Measurements from ENCODE around the gene SEC61A2.
"Not testable (repeated sequence)": the region's sequence is repeated elsewhere in the genome, so short reads cannot be mapped to it uniquely, and the experiment has no call there.

Gene SEC61A2

DNA sequence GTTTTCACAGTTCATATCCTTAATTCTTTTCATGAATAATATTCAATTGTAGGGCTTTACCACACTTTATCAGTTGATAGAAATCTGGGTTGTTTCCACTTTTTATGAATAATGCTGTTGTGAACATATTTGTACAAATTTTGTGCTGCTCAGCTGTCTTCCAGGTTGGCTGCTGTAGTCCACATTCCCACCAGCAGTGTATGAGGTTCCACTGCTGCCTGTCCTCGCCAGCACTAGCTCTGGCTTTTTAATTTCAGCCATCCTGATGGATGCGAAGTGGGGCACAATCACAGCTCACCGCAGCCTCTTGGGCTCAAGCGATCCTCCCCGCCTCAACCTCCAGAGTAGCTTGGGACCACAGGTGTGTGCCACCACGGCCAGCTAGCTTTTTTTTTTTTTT is 33.5 kb downstream of the SEC61A2 start:
- DNase-seq, result no peak

DNA sequence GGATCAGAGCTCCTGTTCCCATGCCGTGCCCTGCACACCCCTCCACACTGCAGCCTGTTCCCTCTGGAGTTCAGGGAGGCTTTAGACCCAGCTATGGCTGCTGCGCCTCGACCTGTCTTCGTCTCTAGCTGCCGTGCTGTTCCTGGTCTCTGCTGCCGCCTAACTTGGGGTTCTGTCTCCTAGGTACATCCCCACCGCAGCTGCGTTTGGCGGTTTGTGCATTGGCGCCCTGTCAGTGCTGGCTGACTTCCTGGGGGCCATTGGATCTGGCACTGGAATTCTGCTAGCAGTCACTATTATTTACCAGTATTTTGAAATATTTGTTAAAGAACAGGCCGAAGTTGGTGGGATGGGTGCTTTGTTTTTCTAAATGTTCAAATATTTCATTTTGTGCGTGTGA is 34.6 kb downstream of the SEC61A2 start:
- DNase-seq, result no peak

DNA sequence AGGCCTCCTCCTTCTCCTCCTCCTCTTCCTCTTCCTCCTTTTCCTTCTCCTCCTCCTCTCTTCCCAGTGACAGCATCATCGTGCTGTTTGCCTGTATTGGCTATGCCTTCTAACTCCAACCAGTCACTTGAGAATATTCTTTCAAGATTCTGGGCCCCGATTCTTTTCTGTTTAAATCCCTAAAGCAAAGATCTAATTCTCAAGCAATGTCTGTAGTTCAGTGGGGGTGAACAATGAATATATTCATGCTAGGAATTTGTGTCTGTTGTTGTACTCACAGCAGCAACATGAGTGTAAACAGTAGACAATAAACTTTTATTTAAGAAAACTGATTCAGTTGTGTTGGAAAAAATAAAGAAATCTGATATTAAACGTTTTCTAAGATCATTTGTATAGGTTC is 35.6 kb downstream of the SEC61A2 start:
- DNase-seq, result no peak

GRCh38 chr10:12165999-12166775 is 36.7 kb downstream of the SEC61A2 start:
- DNase-seq, result no peak

DNA sequence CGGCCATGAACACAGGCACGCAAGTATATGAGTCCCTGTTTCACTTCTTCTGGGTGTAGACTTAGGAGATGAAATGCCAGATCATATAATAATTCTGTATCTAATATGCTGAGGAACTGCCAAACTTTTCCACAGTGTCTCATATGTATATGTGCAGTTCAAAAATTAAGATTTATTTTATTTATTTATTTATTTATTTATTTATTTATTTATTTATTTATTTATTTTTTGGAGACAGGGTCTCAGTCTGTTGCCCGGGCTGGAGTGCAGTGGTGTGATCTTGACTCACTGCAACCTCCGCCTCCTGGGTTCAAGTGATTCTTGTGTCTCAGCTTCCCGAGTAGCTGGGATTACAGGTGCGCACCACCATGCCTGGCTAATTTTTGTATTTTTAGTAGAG is 42.0 kb downstream of the SEC61A2 start:
- not testable (repeated sequence) for DNase-seq

- DNase-seq, result no peak
Measured at GRCh38 chr10:12177642-12178041, 48.2 kb downstream of the SEC61A2 start.

- DNase-seq, result no peak
Measured at GRCh38 chr10:12179606-12180170, 50.2 kb downstream of the SEC61A2 start.

DNA sequence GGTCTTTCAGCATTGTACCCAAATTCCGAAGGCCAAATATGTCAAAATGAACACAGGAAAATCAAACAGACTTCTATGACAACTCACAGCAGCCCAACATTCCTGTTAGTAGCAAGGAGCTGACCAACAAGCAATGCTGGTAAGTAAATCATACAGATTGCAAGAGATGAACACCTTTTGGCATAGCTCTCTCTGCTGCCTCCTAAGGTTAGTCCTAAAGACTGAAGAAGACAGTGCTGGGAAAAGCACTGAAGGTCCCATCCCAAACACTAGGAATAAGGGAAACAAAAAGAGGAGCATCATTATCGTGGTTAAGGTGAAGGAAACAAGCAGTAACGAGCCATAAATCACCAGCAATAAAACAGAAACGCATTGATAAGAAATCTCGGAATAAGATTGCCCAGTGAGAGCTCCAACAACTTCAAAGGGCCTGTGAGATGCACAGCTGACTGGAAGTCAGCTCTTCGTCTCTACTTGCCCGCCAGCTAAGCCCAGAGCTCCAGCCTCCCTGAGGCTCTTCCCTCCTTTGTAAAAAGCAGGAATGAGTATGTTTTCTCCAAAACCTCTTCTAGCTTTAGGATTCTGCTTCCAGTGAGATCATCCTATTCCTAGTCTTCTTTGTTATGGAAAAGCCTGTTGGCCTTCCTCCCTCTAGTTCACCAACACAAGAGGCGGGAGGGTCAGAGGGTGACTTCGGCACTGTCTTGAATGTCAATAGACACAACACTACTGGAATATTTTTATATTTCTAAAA is 50.9 kb downstream of the SEC61A2 start:
- no peak for DNase-seq

DNA sequence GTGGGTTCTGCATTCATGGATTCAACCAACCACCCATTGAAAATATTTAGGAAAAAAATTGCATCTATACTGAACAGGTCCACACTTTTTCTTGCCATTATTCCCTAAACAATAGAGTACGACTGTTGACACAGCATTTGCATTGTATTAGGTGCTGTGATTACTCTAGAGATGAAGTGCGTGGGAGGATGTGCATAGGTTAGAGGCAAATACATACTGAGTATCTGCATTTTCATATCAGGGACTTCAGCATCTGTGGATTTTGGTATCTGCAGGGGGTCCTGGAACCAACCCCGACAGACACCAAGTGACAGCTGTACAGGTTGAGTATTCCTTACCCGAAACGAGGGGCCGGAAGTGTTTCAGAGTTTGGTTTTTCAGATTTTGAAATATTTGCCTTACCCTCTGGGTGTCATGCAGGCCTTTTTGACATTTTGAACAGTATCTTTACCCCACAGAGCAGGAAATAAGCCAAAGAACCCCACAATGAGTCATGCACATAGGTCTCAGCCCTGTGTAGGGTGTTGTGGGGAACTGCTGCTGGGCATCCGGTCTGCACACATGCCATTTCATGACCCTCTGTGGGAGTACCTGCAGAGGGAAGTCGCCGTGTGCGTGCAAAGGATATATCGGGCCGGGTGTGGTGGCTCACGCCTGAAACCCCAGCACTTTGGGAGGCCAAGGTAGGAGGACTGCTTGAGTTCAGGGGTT is 51.7 kb downstream of the SEC61A2 start:
- DNase-seq, result peak; percentile 82

DNA sequence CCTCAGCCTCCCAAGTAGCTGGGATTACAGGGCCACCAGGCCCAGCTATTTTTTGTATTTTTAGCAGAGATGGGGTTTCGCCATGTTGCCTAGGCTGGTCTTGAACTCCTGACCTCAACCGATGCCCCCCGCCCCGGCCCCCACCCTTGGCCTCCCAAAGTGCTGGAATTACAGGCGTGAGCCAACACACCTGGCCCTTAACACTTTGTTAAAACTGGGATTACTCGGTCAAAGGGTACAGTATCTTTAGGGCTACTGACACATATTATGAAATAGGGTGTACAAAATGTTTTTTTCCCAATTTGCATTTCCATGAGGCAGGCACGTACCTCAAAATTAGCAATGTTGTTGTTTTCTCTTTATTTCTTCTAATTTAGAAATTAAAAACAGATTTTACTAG is 54.7 kb downstream of the SEC61A2 start:
- no peak for DNase-seq

- no peak for DNase-seq
Measured at GRCh38 chr10:12186323-12186722, 56.8 kb downstream of the SEC61A2 start.

GRCh38 chr10:12187321-12187905 is 57.9 kb downstream of the SEC61A2 start:
- DNase-seq, result no peak

DNA sequence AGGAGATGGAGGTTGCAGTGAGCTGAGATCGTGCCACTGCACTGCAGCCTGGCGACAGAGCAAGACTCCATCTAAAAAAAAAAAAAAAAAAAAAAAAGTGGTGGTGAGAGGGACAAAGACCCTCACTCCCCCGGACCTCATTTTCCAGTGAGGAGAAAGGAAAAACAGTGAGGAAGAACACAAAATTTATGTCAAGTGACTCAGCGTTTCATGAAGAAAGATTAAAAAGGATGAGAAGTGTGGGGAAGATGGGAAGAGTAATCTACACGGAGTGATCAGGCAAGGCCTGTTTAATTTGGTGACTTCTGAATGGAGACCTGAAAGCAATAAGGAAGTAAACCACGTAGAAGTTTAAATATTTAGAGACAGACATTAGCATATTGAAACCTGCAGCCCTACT is 59.2 kb downstream of the SEC61A2 start:
- no peak for DNase-seq

DNA sequence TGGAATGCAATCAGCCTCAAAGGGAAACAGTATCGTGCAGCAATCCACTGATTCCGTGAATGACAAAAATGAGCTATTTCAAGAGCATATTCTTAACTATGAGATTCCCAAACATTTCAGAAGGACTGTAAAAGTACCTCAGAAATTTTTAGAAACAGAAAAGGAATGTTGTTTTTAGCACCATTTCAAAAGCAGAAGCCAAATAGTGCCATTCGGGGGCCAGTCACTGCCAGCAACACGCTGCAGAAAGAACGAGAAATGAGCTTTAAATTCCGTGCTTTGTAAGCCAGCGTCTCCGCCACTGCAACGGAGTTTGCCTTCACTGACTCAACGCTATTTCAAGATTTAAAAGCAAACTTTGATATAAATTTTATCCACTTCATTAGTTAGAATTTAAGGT is 59.9 kb downstream of the SEC61A2 start:
- no peak for DNase-seq

- no peak for DNase-seq
Measured at GRCh38 chr10:12191715-12192114, 62.2 kb downstream of the SEC61A2 start.

GRCh38 chr10:12193193-12193592 is 63.7 kb downstream of the SEC61A2 start:
- no peak for DNase-seq

GRCh38 chr10:12194752-12195271 is 65.3 kb downstream of the SEC61A2 start:
- DNase-seq, result peak; percentile 73

- DNase-seq, result no peak
Measured at GRCh38 chr10:12195281-12195602, 65.8 kb downstream of the SEC61A2 start.

GRCh38 chr10:12195603-12196506 is 66.4 kb downstream of the SEC61A2 start, which contains the start of the genes CDC123 and NUDT5:
Gene CDC123, plus strand, starts transcription at chr10:12196188. Its CDS starts 58 bp downstream, at chr10:12196246.
Gene NUDT5, minus strand, starts transcription at chr10:12195891. Its CDS starts 9,600 bp downstream, at chr10:12186291.
- peak; percentile 93 for DNase-seq

DNA sequence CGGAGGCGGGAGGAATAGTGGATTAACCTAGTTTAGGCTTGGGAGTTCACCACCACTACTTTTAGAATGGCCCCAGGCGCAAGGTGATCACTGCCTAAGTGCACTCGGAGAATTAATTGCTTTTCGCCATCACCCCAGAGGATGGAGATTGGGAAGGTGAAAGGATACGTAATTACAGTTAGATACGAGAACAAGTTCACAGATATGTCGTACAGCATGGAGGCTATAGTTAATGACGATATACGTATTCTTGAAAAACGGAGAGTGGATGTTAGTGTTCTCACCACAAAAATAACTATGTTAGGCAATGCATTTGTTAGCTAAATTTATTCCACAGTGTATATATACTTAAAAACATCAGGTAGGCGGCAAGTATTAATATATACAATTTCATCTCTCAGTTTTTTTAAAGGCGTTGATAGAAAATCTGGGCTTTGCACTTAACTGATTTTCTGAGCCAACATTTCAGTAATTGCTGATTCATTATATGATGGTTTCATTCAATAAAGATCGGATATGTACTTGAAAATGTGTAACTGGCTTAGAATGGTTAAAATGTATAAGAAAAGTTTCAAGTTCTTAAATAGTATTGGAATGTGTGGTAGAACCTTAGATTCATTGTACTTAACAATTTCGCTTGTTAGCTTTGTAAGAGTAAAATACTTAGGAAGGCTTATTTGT is 67.2 kb downstream of the SEC61A2 start:
- no peak for DNase-seq

GRCh38 chr10:12198156-12198555 is 68.7 kb downstream of the SEC61A2 start:
- no peak for DNase-seq
